Ovary (tissue), 3 donors: ENCODE results near the gene USP6NL.

Experiments
- CTCF ChIP-seq, 3 donors: fragments of 450-650 bp in 2 of 3; fragments of 200-600 bp in 1 of 3; IDR thresholded peaks; one replicate each; pipeline versions ENCODE4 v1.5.1 to v1.8.0; 2016 to 2022; ENCODE audit warnings: antibody characterized with exemption in 3 of 3, mild to moderate bottlenecking in 1 of 3
- EP300 ChIP-seq: sonication (generic); formaldehyde crosslinking; IDR thresholded peaks from one replicate; pipeline ENCODE4 v1.6.1; 2017; ENCODE audit warnings: antibody characterized with exemption
- POLR2A ChIP-seq: fragments of 450-650 bp; IDR thresholded peaks from one replicate; pipeline ENCODE4 v1.6.1; 2017; ENCODE audit warnings: antibody characterized with exemption, mild to moderate bottlenecking, moderate library complexity
- donor health status: DM: no; HTN: no; CAD: no.

- TF ChIP-seq CTCF (IDR thresholded peaks at IDR 0.05): no peak
- TF ChIP-seq POLR2A: no peak
- no peak for TF ChIP-seq EP300
Observed at GRCh38 chr10:11414314-11415038, 197.0 kb downstream of the USP6NL start.
